Measurements from ENCODE around the gene SLC6A3. TPM values are rescaled to one million over a fixed set of nuclear protein-coding genes. Genes with fewer than 3 reads are reported as not detected.

SLC6A3 gene
- total and polyA plus RNA-seq, 9 of the 15 experiments (the other 6 are each of a cell fraction or from before 2014, with no cell fraction given): not detected

GRCh38 chr5:1380910-1381309 lies 64.3 kb downstream of the SLC6A3 start:
- CTCF ChIA-PET (ENCODE audit: low intra/inter-chr PET ratio): no interaction called here

More at GRCh38 chr5:1380910-1381309, 64.3 kb downstream of the SLC6A3 start:
- H3K36me3 ChIP-seq (ENCODE audit: control insufficient read depth, insufficient read depth, low read length): no peaks in the 10 kb centered on the region
- H2AFZ ChIP-seq (ENCODE audit: low read depth, low read length): no peak overlapping the region
- peak overlapping the region; percentile 45; the same call in 1 of the 2 replicates for H3K4me2 ChIP-seq (ENCODE audit: insufficient read depth, low read length)
- no TSS peak for BruUV-seq (replicated peaks)
- peaks cover 10% of the 10 kb centered on the region; the same call in 1 of the 2 replicates for H4K20me1 ChIP-seq (replicated peaks; ENCODE audit: control insufficient read depth, insufficient read depth, low read length)
- H3K27me3 ChIP-seq (ENCODE audit: control insufficient read depth in 2 of 2, insufficient read depth in 2 of 2, low read length in 2 of 2): peaks cover 57 to 93% of the 10 kb centered on the region in 2 experiments
- FAIRE-seq: no peak
- H3K9me1 ChIP-seq (ENCODE audit: control insufficient read depth, insufficient read depth, low read length): no peaks in the 10 kb centered on the region
- intact Hi-C loops (cut with micrococcal nuclease): loop anchor here (10.0 kb wide), 1 partner anchor 264 kb away; no protein-coding TSS in a partner anchor
- no peaks in the 10 kb centered on the region for H3K79me2 ChIP-seq (ENCODE audit: control insufficient read depth, insufficient read depth, low read length)
- TF ChIP-seq ZNF431 (CRISPR knock-in tag; IDR thresholded peaks at IDR 0.05) (no peak), STAT5B (CRISPR knock-in tag; IDR thresholded peaks at IDR 0.05) (no peak)
- TF ChIP-seq, protein P1, sequence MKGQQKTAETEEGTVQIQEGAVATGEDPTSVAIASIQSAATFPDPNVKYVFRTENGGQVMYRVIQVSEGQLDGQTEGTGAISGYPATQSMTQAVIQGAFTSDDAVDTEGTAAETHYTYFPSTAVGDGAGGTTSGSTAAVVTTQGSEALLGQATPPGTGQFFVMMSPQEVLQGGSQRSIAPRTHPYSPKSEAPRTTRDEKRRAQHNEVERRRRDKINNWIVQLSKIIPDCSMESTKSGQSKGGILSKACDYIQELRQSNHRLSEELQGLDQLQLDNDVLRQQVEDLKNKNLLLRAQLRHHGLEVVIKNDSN (CRISPR knock-in tag; IDR thresholded peaks at IDR 0.05): 0 out of 2 replicates have a peak, but pooled peaks have one; percentile 15
- 26% methylated on average over 12 of the region's 12 CpGs for WGBS (ENCODE audit: insufficient coverage, low coverage, missing lambda C conversion rate)
- in situ Hi-C loops (cut with MboI): no loop called here
- DNase-seq (ENCODE audit: extremely low read depth in 1 of 4, low spot score in 3 of 4): no peak
- peaks cover 4 to 19% of the 10 kb centered on the region in 2 experiments; a peak in 3 of 5 replicates for H3K4me1 ChIP-seq (replicated peaks in 1 of 2; ENCODE audit: control insufficient read depth in 2 of 2, insufficient read depth in 2 of 2, low read length in 2 of 2)
- no peak overlapping the region for H3K4me3 ChIP-seq
- H3K9me3 ChIP-seq (replicated peaks; ENCODE audit: control insufficient read depth, insufficient read depth, low read depth, low read length): 0 out of 2 replicates have a peak, but pooled peaks cover 6% of the 10 kb centered on the region
- H3K9ac ChIP-seq (ENCODE audit: insufficient read depth in 1 of 2, low read depth in 2 of 2, low read length in 2 of 2): no peak overlapping the region
- POLR2A ChIA-PET: interaction anchor here (1.0 kb wide), 1 partner anchor 10 kb away, joined by 3 read pairs; no protein-coding TSS in a partner anchor
- ATAC-seq: no peak
- H3K27ac ChIP-seq (ENCODE audit: extremely low read depth, low read depth, low read length): no peak overlapping the region
